ENCODE measurements around the gene TAS2R38. TPM values are rescaled to one million over a fixed set of nuclear protein-coding genes. Genes with fewer than 3 reads are reported as not detected.

Gene TAS2R38
- polyA plus RNA-seq, 12 donors = 0.14 to 0.38 (median 0.22) TPM; not detected in 4

GRCh38 chr7:141976524-141977245, 3.1 kb upstream of the TAS2R38 start:
- DNase-seq = no peak

GRCh38 chr7:141975806-141976523, 2.4 kb upstream of the TAS2R38 start:
- peak; percentile 38 for DNase-seq

- no peak for DNase-seq
These were observed 1.3 kb upstream of the TAS2R38 start for GRCh38 chr7:141974831-141975230.

GRCh38 chr7:141960687-141961422, 12.7 kb downstream of the TAS2R38 start:
- no peak for DNase-seq

- DNase-seq = no peak
These were observed 17.5 kb downstream of the TAS2R38 start for GRCh38 chr7:141956084-141956483.

- DNase-seq = no peak
These were observed 19.2 kb downstream of the TAS2R38 start for GRCh38 chr7:141954334-141954733.

GRCh38 chr7:141952461-141952860, 21.1 kb downstream of the TAS2R38 start:
- DNase-seq = no peak

- no peak for DNase-seq
These were observed 22.8 kb downstream of the TAS2R38 start for GRCh38 chr7:141950806-141951205.

- no peak for DNase-seq
These were observed 23.7 kb downstream of the TAS2R38 start for GRCh38 chr7:141949911-141950310.

- DNase-seq = no peak
These were observed 24.1 kb downstream of the TAS2R38 start for GRCh38 chr7:141949451-141949850.

GRCh38 chr7:141949021-141949420, 24.6 kb downstream of the TAS2R38 start:
- no peak for DNase-seq

- no peak for DNase-seq
These were observed 26.8 kb downstream of the TAS2R38 start, which contains the start of gene CLEC5A for GRCh38 chr7:141946796-141947195. CLEC5A (minus strand) TSS chr7:141946974; CDS start chr7:141946292, 682 bp downstream.

- DNase-seq = no peak
These were observed 28.2 kb downstream of the TAS2R38 start for GRCh38 chr7:141945356-141945755.

GRCh38 chr7:141944811-141945210, 28.8 kb downstream of the TAS2R38 start:
- no peak for DNase-seq

GRCh38 chr7:141943846-141944245, 29.7 kb downstream of the TAS2R38 start:
- no peak for DNase-seq

- no peak for DNase-seq
These were observed 32.5 kb downstream of the TAS2R38 start for GRCh38 chr7:141941075-141941474.

- DNase-seq = no peak
These were observed 43.4 kb downstream of the TAS2R38 start for GRCh38 chr7:141930211-141930610.

GRCh38 chr7:141928845-141929195, 44.8 kb downstream of the TAS2R38 start:
- no peak for DNase-seq

- no peak for DNase-seq
These were observed 45.3 kb downstream of the TAS2R38 start for GRCh38 chr7:141928146-141928844.
